H9 (cell line): ENCODE data around the gene KLHDC7B. TPM values are rescaled to one million over a fixed set of nuclear protein-coding genes. Genes with fewer than 3 reads are reported as not detected.

Experiments
- DNase-seq: peaks from one replicate; pipeline ENCODE4 v3.0.0-alpha.2; 2017
- H2AFZ ChIP-seq: one replicate; pipeline ENCODE4 v1.6.1; 2013; ENCODE audit warnings: mild to moderate bottlenecking, low read length, control low read depth, moderate library complexity
- H2AK5ac ChIP-seq: 2 replicates; pipeline ENCODE4 v1.6.1; 2013; ENCODE audit warnings: low read length, control low read depth, mixed read lengths; ENCODE audit not compliant: insufficient read length
- H2BK120ac ChIP-seq: one replicate; pipeline ENCODE4 v1.6.1; 2013; ENCODE audit warnings: low read depth, mild to moderate bottlenecking, low read length, control low read depth, inconsistent platforms; ENCODE audit not compliant: poor library complexity, severe bottlenecking
- H2BK12ac ChIP-seq: 2 replicates; pipeline ENCODE4 v1.6.1; 2013; ENCODE audit warnings: low read length, control low read depth, mixed read lengths, low read depth; ENCODE audit not compliant: insufficient read length
- H2BK15ac ChIP-seq: 2 replicates; pipeline ENCODE4 v1.6.1; 2013; ENCODE audit warnings: low read depth, low read length, control low read depth
- H2BK20ac ChIP-seq: one replicate; pipeline ENCODE4 v1.6.1; 2013; ENCODE audit warnings: low read depth, mild to moderate bottlenecking, low read length, control low read depth, inconsistent platforms; ENCODE audit not compliant: poor library complexity, severe bottlenecking
- H2BK5ac ChIP-seq: 2 replicates; pipeline ENCODE4 v1.6.1; 2013; ENCODE audit warnings: low read length, control low read depth, mixed read lengths; ENCODE audit not compliant: insufficient read length
- H3K14ac ChIP-seq: 2 replicates; pipeline ENCODE4 v1.6.1; 2013; ENCODE audit warnings: low read length, control low read depth; ENCODE audit not compliant: insufficient read depth
- H3K18ac ChIP-seq: 2 replicates; pipeline ENCODE4 v1.6.1; 2013; ENCODE audit warnings: low read depth, mild to moderate bottlenecking, mixed read lengths, low read length, control low read depth; ENCODE audit not compliant: insufficient read length
- H3K23ac ChIP-seq: 2 replicates; pipeline ENCODE4 v1.6.1; 2013; ENCODE audit warnings: low read length, control low read depth, mixed read lengths, low read depth; ENCODE audit not compliant: insufficient read length
- H3K23me2 ChIP-seq: 2 replicates; pipeline ENCODE4 v1.6.1; 2013; ENCODE audit warnings: low read depth, mild to moderate bottlenecking, mixed read lengths, low read length, control low read depth; ENCODE audit not compliant: insufficient read length, poor library complexity, severe bottlenecking
- H3K27ac ChIP-seq: 2 replicates; pipeline ENCODE4 v1.5.1; 2013; ENCODE audit warnings: low read length, control low read depth, mixed read lengths, low read depth; ENCODE audit not compliant: insufficient read length
- H3K27me3 ChIP-seq: 2 replicates; pipeline ENCODE4 v1.6.1; 2013; ENCODE audit warnings: low read length, control low read depth, inconsistent platforms; ENCODE audit not compliant: insufficient read depth
- H3K4ac ChIP-seq: 2 replicates; pipeline ENCODE4 v1.6.1; 2013; ENCODE audit warnings: low read depth, mild to moderate bottlenecking, control low read depth, inconsistent platforms, low read length, moderate library complexity
- H3K4me1 ChIP-seq: 2 replicates; pipeline ENCODE4 v1.6.1; 2013; ENCODE audit warnings: low read length, control low read depth, inconsistent platforms; ENCODE audit not compliant: insufficient read depth
- H3K4me2 ChIP-seq: 2 replicates; pipeline ENCODE4 v1.6.1; 2013; ENCODE audit warnings: low read length, control low read depth, mixed read lengths; ENCODE audit not compliant: insufficient read length, insufficient read depth
- H3K56ac ChIP-seq: 2 replicates; pipeline ENCODE4 v1.6.1; 2013; ENCODE audit warnings: low read depth, mild to moderate bottlenecking, mixed read lengths, low read length, control low read depth; ENCODE audit not compliant: insufficient read length
- H3K79me1 ChIP-seq: 2 replicates; pipeline ENCODE4 v1.6.1; 2013; ENCODE audit warnings: low read depth, mild to moderate bottlenecking, moderate library complexity, low read length, control low read depth, inconsistent platforms; ENCODE audit not compliant: insufficient read depth, poor library complexity, severe bottlenecking
- H3K79me2 ChIP-seq: 2 replicates; pipeline ENCODE4 v1.6.1; 2013; ENCODE audit warnings: low read length, control low read depth, inconsistent platforms; ENCODE audit not compliant: insufficient read depth
- H3K9ac ChIP-seq: 2 replicates; pipeline ENCODE4 v1.6.1; 2013; ENCODE audit warnings: low read length, control low read depth, mixed read lengths; ENCODE audit not compliant: insufficient read length; ENCODE audit errors: extremely low read depth
- H3K9me3 ChIP-seq: one replicate; pipeline ENCODE4 v1.6.1; 2013; ENCODE audit warnings: low read depth, low read length, inconsistent platforms; ENCODE audit not compliant: control insufficient read depth
- H3T11ph ChIP-seq: one replicate; pipeline ENCODE4 v1.6.1; 2013; ENCODE audit warnings: mild to moderate bottlenecking, low read length, control low read depth, inconsistent platforms
- H4K20me1 ChIP-seq: one replicate; pipeline ENCODE4 v1.6.1; 2013; ENCODE audit not compliant: control insufficient read depth, insufficient read length, insufficient read depth
- H4K5ac ChIP-seq: 2 replicates; pipeline ENCODE4 v1.6.1; 2013; ENCODE audit warnings: low read depth, mild to moderate bottlenecking, mixed read lengths, low read length, control low read depth; ENCODE audit not compliant: insufficient read length
- H4K8ac ChIP-seq: replicated peaks from 2 replicates; pipeline ENCODE4 v1.6.1; 2013; ENCODE audit warnings: low read length, control low read depth, mixed read lengths, low read depth; ENCODE audit not compliant: insufficient read length
- H4K91ac ChIP-seq: 2 replicates; pipeline ENCODE4 v1.6.1; 2013; ENCODE audit warnings: low read depth, mild to moderate bottlenecking, moderate library complexity, mixed read lengths, low read length, control low read depth; ENCODE audit not compliant: insufficient read length
- H3K27ac Mint-ChIP-seq, 3 experiments: 2 replicates in 2 of 3; 3 replicates in 1 of 3; pipeline ENCODE4 v1.8.0; 2020 to 2021; ENCODE audit warnings: mixed read lengths in 3 of 3, mild to moderate bottlenecking in 1 of 3, moderate library complexity in 1 of 3
- H3K27me3 Mint-ChIP-seq: 2 replicates; pipeline ENCODE4 v1.8.0; 2021; ENCODE audit warnings: low read depth, mild to moderate bottlenecking, moderate library complexity, mixed read lengths
- H3K36me3 Mint-ChIP-seq, 3 experiments: 2 replicates in 2 of 3; 3 replicates in 1 of 3; pipeline ENCODE4 v1.8.0; 2020 to 2021; ENCODE audit warnings: low read depth in 3 of 3, mixed read lengths in 3 of 3; ENCODE audit not compliant: insufficient read depth in 1 of 3
- H3K4me1 Mint-ChIP-seq, 2 experiments: 2 replicates each; pipeline ENCODE4 v1.8.0; 2020; ENCODE audit warnings: mixed read lengths in 2 of 2
- H3K4me3 Mint-ChIP-seq, 2 experiments: 2 replicates in 1 of 2; 3 replicates in 1 of 2; pipeline ENCODE4 v1.8.0; 2020 to 2021; ENCODE audit warnings: mild to moderate bottlenecking in 2 of 2, mixed read lengths in 2 of 2, moderate library complexity in 1 of 2
- H3K9me3 Mint-ChIP-seq, 2 experiments: 2 replicates in 1 of 2; 3 replicates in 1 of 2; pipeline ENCODE4 v1.8.0; 2020; ENCODE audit warnings: mild to moderate bottlenecking in 2 of 2, mixed read lengths in 2 of 2, moderate library complexity in 1 of 2
- CTCF ChIP-seq: fragments of 200-600 bp; sonication (generic); conservative IDR thresholded peaks from 3 replicates; pipeline ENCODE4 v1.8.0; 2021; ENCODE audit warnings: antibody characterized with exemption, mild to moderate bottlenecking
- WGBS: extraction: QIAGEN DNeasy Blood & Tissue Kit; methylation state at CpG from one replicate; pipeline ENCODE4 v1.1.7; 2013; ENCODE audit warnings: missing lambda C conversion rate, low lambda C conversion rate, mixed read lengths; ENCODE audit not compliant: insufficient read length; ENCODE audit errors: extremely low coverage; 5-methylcytosine and 5-hydroxymethylcytosine counted together
- total RNA-seq: library from RNA; stranded (reverse); gene quantifications from 2 replicates; pipeline ENCODE4 v1.2.1, GENCODE V29; 2021

The KLHDC7B gene
- total RNA-seq, 1 experiment from 2014 or later = not detected

GRCh38 chr22:50526108-50526833 is 19.4 kb upstream of the KLHDC7B start:
- no peak overlapping the region for H2AFZ ChIP-seq
- H3K4me3 Mint-ChIP-seq = peak overlapping the region; percentile 79 to 82

More at GRCh38 chr22:50526108-50526833, 19.4 kb upstream of the KLHDC7B start:
- Mint-ChIP-seq H3K27me3 (peaks cover 45% of the 10 kb centered on the region), H3K9me3 (no peaks in the 10 kb centered on the region; a peak in 1 of 5 replicates), H3K36me3 (peaks cover 2 to 20% (median 14%) of the 10 kb centered on the region in 3 experiments; a peak in 5 of 7 replicates), H3K27ac (no peak overlapping the region), H3K4me1 (peaks cover 11 to 17% of the 10 kb centered on the region in 2 experiments)
- Histone ChIP-seq H3K23me2 (peaks cover 10% of the 10 kb centered on the region), H2AK5ac (no peak overlapping the region), H3K9me3 (no peaks in the 10 kb centered on the region), H3T11ph (no peak overlapping the region), H3K56ac (no peak overlapping the region), H3K27ac (no peak overlapping the region), H4K8ac (no peak overlapping the region), H3K27me3 (peaks cover 28% of the 10 kb centered on the region; the same call in 1 of the 2 replicates), H3K4me1 (peaks cover 3% of the 10 kb centered on the region; the same call in 1 of the 2 replicates), H2BK20ac (no peak overlapping the region), H2BK12ac (no peak overlapping the region), H3K79me2 (no peaks in the 10 kb centered on the region), H3K18ac (no peak overlapping the region), H3K4me2 (peak overlapping the region; percentile 70), H3K14ac (peak overlapping the region; percentile 18), H4K5ac (no peak overlapping the region), H2BK120ac (no peak overlapping the region), H4K20me1 (no peaks in the 10 kb centered on the region), H3K9ac (no peak overlapping the region), H2BK15ac (no peak overlapping the region), H3K23ac (no peak overlapping the region), H4K91ac (no peak overlapping the region), H3K4ac (no peak overlapping the region), H2BK5ac (no peak overlapping the region), H3K79me1 (no peaks in the 10 kb centered on the region)
- WGBS = no CpG with 5 or more reads among the region's 77 CpGs
- TF ChIP-seq CTCF = peak; percentile 68
- peak; percentile 73 for DNase-seq
